G401 (cell line): ENCODE data around the gene SLC5A6. TPM values are rescaled to one million over a fixed set of nuclear protein-coding genes. Genes with fewer than 3 reads are reported as not detected.
"Not testable (repeated sequence)": the region's sequence is repeated elsewhere in the genome, so short reads cannot be mapped to it uniquely, and the experiment has no call there.

ENCODE experiments used
- DNase-seq: peaks from one replicate; pipeline ENCODE4 v3.0.0-alpha.2; 2015; ENCODE audit warnings: low spot score
- in situ Hi-C: cut with HindIII; loops from 2 replicates; pipeline ENCODE4 v1.10.0; 2016; ENCODE audit warnings: low sequenced_read_pairs, mixed read lengths
- total RNA-seq: library from RNA; depleted of rRNA; stranded (reverse); fragments of >200 nt; shearing (Covaris generic); gene quantifications from 2 replicates; pipeline ENCODE4 v1.2.3, GENCODE V29; 2014

SLC5A6 gene
- total RNA-seq, 1 experiment from 2014 or later, result 53.8 TPM

GRCh38 chr2:27211241-27211942 lies 676 bp downstream of the SLC5A6 start:
- no peak for DNase-seq
- in situ Hi-C loops, result no loop called here

GRCh38 chr2:27209621-27210401 lies 2.3 kb downstream of the SLC5A6 start:
- in situ Hi-C loops, result no loop called here
- DNase-seq, result no peak

- in situ Hi-C loops, result no loop called here
These were observed 3.5 kb downstream of the SLC5A6 start for GRCh38 chr2:27208486-27209050.

GRCh38 chr2:27206346-27206745 lies 5.7 kb downstream of the SLC5A6 start:
- DNase-seq, result no peak
- in situ Hi-C loops, result no loop called here

More at GRCh38 chr2:27208486-27209050, 3.5 kb downstream of the SLC5A6 start:
- DNase-seq, result no peak

GRCh38 chr2:27205206-27205605 lies 6.9 kb downstream of the SLC5A6 start:
- in situ Hi-C loops, result no loop called here
- no peak for DNase-seq

GRCh38 chr2:27204566-27204965 lies 7.5 kb downstream of the SLC5A6 start:
- DNase-seq, result no peak
- in situ Hi-C loops, result no loop called here

GRCh38 chr2:27203741-27204140 lies 8.3 kb downstream of the SLC5A6 start:
- in situ Hi-C loops, result no loop called here
- DNase-seq, result no peak

- in situ Hi-C loops, result no loop called here
- DNase-seq, result no peak
These were observed 9.2 kb downstream of the SLC5A6 start for GRCh38 chr2:27202854-27203253.

GRCh38 chr2:27201675-27202074 lies 10.4 kb downstream of the SLC5A6 start:
- in situ Hi-C loops, result no loop called here
- DNase-seq, result no peak

GRCh38 chr2:27199241-27199640 lies 12.8 kb downstream of the SLC5A6 start:
- in situ Hi-C loops, result no loop called here
- DNase-seq, result no peak

- in situ Hi-C loops, result no loop called here
- DNase-seq, result no peak
These were observed 13.4 kb downstream of the SLC5A6 start for GRCh38 chr2:27198627-27199026.

GRCh38 chr2:27198068-27198467 lies 14.0 kb downstream of the SLC5A6 start:
- in situ Hi-C loops, DNase-seq: not testable (repeated sequence)

- in situ Hi-C loops, DNase-seq: not testable (repeated sequence)
These were observed 16.3 kb downstream of the SLC5A6 start for GRCh38 chr2:27195799-27196198.

- in situ Hi-C loops, result no loop called here
- DNase-seq, result no peak
These were observed 17.3 kb downstream of the SLC5A6 start for GRCh38 chr2:27194538-27195354.

- DNase-seq, result peak; percentile 66
- in situ Hi-C loops, result no loop called here
These were observed 20.8 kb downstream of the SLC5A6 start for GRCh38 chr2:27191070-27191829.

- in situ Hi-C loops, result no loop called here
- no peak for DNase-seq
These were observed 22.1 kb downstream of the SLC5A6 start for GRCh38 chr2:27189989-27190388.

- no peak for DNase-seq
- in situ Hi-C loops, result no loop called here
These were observed 25.3 kb downstream of the SLC5A6 start for GRCh38 chr2:27186613-27187345.

GRCh38 chr2:27185331-27186026 lies 26.6 kb downstream of the SLC5A6 start:
- in situ Hi-C loops, result no loop called here
- DNase-seq, result no peak
